GM18505 (cell line): ENCODE measurements around the gene GMDS.

Source experiments
- ATAC-seq: cut with Tn5 transposase; IDR thresholded peaks from one replicate; pipeline ENCODE4 v1.9.1; 2021; ENCODE audit not compliant: unreplicated experiment
- POLR2A ChIP-seq: IDR thresholded peaks from 4 replicates; pipeline ENCODE4 v1.6.1; 2011; ENCODE audit warnings: borderline replicate concordance; ENCODE audit not compliant: insufficient read depth, insufficient read length; ENCODE audit errors: extremely low read depth

GMDS gene

DNA sequence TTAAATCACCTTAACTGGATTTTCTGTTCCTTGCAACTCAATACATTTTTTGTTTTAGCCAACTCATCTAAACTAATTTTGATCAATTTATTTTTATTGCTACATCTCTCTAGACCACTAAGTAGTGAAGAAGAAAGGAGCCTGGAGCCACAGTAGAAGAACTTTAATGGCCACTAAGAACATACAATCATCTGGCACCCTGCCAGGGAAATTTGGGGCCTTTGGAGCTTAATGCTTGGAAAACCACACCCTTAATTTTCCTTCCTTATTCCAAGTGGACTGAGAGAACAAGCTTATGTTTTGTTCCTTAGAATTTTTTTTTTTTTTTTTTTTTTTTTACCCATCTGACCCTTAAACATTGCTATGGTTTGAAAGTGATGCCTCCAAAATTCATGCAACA lies 12.0 kb upstream of the GMDS start:
- no peak for TF ChIP-seq POLR2A
- no peak for ATAC-seq

DNA sequence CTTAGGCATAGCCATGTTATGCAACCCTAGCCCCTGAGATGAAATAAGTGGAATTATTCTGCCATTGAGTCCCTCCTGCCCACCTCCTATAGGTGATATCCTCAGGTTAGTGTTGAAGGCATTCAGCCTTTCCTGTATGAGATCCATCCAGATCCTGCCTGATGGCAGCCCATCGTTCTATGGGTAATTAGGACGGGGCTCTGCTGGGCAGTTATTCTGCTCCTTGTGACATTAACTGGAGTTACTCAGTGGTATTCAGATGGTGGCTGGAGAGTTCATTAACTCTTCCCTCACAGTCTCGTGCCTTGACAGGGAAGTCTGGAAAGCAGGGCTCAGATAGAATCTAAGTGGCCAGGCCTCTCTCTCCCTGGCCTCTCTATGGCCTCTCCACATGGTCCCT lies 9.3 kb upstream of the GMDS start:
- ATAC-seq, result no peak
- TF ChIP-seq POLR2A, result no peak

DNA sequence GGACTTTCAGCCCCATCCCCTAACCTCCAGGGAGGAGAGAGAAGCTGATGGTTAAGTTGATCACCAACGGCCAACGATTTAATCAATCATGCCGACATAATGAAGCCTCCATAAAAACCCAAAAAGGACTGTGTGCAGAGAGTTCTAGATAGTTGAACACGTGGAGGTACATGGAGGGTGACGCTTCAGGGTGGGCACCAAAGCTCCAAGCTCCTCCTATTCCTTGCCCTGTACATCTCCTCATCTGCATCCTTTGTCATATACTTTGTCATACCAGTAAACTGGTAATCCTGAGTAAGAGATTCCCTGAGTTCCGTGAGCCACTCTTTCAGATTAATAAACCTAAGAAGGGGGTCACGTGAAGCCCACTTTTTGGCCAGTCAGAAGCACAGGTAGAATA lies 3.7 kb upstream of the GMDS start:
- no peak for TF ChIP-seq POLR2A
- ATAC-seq, result no peak

DNA sequence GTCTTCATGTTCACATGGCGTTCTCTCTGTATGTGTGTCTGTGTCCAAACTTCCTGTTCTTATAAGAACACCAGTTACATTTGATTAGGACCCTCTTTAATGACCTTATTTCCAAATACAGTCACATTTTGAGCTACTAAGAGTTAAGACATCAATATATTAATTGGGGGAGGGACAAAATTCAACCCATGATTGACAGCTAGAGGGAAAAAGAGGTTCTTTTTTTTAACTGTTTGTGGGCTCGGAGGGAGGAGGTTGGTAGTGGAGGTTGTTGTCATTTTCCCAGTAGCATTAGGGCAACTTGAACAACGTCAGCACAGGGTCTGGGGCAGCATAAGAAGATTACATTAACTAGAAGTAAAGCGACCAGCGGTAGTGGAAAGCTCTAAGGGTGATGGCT lies 2.3 kb upstream of the GMDS start:
- TF ChIP-seq POLR2A, result no peak
- no peak for ATAC-seq

DNA sequence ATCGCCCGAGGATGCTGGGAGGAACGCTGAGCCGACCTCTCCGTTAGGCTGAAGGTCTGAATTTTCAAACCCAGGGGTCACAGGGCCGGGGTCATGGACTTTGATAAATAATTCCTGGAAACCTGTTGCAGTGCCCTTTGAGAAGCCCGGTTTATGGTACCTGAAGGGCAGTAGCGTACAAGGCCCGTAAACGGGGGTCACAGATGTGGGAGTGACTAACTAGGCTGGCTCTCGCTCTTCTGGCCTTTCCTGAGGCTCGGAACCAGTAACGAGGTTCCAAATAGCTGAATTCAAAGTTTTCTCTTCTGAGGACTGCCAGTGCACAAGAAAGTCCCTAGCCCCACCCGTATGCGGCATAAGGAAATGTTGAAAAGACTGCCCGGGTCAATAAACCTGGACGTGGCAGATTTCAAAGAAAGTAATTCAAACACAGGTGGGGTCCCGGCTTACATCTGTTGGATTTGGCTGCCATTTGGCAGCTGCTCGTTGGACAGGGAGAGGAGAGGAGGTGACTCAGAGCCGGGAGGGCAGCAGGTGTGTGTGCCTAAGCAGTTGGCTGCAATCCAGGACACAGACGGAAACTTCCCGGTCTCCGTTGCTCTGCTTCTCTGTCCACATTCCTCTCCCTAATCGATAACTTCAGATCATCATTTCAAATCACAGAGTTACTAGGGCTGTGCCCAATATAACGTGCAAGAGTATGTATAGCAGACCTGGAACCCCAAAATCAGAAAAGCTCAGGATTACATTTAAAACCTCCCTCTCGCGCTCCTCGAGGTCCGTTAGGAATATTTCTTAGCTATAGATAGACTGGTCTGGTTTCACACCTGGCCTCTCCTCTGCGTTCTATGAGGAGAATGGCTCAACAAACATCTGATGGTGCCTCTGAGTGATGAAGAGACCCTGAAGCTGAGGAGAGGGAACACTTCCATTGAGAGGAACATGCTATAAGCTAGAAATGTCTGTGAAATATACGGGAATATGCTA lies 765 bp upstream of the GMDS start:
- no peak for TF ChIP-seq POLR2A
- peak; percentile 11 for ATAC-seq

DNA sequence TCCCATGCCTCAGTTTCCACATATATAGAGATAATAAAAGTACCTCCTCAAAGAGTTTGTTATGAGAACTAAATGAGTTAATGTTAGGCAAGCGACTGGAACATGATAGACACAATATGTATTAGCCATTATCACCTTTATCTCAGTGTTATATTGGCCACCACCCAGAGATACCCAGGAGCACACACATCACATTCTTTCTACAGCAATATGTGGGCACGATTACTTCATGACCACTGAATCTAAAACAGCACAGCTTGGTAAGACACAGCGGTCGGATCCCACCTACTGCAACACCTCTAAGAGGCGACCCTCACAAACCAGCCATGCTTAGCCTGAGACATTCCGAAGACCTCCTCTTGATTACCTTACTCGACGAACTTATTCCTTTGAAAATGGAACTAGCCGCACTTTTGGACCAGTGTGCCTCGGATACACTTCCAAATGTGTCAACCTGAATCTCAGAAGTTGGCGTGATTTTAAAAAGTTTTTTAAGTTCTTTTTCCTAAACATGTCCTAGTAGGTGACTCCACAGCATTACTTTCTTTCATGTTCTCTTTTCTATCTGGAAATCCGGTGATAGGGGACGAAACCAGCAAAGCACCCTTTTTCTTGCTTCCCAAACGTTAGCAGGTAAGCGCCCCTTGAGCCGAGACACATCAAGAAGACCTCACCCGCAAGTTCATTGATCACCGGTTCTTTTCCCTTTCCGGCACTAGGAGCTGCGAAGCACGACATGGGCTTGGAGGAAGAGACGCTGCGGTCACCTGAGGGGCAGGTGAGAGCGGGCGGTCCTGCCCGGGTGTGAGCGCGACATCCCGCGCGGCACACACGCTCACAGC lies 923 bp downstream of the GMDS start:
- no peak for ATAC-seq
- TF ChIP-seq POLR2A, result no peak

DNA sequence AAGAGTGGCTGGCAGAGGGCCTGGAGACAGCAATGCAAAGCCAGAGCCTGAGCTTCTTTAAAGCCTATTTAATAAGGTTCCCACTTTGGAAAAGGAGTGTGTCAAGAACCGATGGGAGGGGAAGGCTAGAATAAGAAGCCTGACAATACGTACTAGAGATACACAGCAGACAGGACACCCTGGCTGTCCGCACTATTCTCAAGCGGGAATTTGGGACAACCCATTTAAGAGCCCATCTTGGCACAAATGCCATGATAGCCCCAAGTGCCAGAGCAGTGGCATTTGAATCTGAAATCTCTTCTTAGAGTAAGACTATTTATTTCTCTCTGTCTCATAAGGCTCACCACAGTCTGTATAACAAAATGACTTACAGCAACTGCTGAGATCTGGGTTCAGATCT lies 3.1 kb downstream of the GMDS start:
- TF ChIP-seq POLR2A, result no peak

DNA sequence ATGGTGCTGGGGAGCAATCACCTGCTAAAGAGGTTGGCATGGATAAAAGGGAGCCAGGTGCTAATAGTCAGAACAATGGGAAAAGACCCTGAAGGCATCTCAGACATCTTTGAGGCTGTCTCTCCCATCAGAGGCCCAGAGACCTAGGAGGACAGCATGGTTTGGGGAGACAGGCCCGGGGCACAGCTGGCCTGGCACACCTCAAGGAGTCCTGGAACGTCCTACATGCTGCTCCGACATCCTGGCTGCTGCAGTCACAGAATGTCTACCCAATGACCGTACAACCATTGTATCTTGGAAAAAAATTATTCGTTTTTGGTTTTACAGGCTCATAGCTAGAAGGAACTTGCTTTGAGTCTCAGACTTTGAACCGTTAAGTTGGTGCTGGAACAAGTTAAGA lies 4.4 kb downstream of the GMDS start:
- TF ChIP-seq POLR2A, result no peak
- ATAC-seq, result no peak

More for the DNA sequence above, 3.1 kb downstream of the GMDS start:
- no peak for ATAC-seq

DNA sequence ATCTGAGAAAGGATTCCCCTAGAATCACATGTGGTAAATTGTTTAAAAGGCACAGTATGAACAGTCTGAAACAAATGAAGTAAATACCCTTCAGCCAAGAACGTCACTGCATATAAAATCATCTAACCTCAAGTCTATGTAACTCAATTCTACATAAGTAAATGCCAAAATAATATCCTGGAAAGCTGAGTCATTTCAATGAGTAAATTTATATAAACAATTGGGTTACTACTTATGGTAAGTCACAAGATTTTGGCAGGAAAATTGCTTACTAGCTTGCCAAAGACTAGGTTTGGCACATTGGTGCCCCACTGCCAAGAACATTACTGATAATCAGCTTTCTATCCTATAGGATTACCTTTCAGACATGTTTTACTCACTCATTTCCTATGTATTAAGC lies 8.4 kb downstream of the GMDS start:
- ATAC-seq, result no peak
- TF ChIP-seq POLR2A, result no peak

DNA sequence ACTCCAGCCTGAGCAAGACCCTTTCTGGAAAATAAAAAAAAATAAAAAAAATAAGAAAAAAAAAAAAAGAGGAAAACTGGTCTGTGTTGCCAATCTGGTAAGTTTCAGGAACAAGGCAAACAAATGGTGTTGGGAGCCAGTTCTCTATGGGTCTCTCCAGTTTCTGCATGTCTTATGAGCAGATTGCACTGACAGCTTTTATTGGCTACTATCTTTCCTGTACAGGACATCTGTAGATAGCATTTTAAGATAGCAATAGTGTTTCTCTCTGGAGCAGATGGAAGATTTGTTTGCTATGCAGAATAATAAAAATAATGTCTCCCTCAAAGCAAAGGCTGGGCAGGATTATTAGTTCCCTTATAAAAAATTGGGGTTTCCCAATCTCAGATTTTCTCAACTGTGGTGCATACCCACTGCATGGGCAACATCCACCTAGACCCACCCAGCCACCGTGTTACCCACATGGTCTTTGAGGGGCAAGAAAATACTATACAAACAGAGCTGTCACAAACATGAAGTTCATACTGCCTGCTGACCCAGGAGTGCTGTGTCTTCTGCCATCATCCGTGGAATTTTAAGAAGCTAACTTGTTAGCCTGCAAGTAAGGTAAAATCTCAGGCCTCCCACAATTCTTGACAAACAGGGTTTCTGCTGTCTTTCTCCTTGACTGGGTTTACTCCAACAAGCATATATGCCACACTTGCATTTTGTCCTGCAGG lies 9.5 kb downstream of the GMDS start:
- no peak for TF ChIP-seq POLR2A
- ATAC-seq, result no peak

DNA sequence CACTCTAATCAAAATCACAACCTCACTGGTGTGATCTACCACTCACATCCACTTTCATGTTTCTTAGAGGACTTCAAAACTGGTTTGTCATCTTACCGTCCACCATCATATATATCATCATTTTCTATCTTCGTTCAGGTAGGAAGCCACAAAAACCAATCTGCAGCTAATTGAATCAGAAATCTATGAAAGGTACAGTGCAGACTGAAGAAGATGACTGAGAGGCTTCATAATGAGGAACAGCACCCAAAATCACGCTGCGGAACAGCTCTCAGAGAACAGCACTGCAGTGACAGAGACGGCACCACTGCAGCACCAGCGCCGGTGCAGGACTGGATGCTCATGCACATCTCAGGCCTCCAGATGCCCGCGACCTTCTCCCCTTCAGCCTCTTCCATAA lies 13.0 kb downstream of the GMDS start:
- ATAC-seq, result no peak
- no peak for TF ChIP-seq POLR2A

DNA sequence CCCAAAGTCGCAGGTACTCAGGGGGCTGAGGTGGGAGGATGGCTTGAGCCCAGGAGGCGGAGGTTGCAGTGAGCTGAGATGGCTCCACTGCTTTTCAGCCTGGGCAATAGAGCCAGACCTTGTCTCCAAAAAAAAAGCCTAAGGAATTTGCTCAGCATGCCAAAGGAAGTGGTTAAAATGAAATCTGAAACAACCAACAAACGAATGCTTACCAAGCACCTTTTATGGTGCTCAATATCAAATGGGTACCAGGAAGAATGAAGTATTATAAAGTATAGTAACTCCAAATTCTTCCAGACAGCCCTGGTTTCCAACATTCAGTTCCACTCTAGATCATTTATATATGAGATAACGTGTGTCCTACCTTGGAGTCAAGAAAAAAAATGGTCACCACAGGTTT lies 14.0 kb downstream of the GMDS start:
- TF ChIP-seq POLR2A, result no peak
- ATAC-seq, result no peak

DNA sequence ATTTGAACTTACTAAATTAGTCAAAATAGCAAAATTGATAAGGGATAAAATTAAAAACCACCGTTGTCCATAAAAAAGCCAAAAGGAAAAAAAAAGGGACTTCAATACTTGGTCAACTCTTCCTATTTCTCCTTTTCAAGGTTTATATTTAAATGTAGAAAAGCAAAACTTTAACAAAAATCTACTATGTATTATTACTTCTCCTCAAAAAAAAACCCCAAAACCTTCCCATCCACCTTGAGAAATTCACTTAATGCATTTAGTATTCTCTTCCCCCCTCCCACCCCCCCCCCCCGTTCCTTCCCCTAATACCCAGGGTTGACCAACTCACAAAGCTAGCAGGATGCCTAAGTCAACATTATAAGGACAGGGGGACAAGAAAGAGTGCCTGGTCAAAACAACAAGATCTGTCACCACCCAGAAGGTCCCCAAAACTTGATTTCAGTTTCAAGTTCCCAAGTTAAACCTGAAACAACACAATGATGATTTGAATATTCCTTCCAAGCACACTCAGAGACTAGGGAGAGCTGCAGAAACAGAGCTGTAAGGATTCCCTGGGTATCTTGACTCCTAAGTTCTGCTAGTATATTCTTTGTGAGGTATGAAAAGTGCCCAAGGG lies 14.6 kb downstream of the GMDS start:
- TF ChIP-seq POLR2A, result no peak
- no peak for ATAC-seq

DNA sequence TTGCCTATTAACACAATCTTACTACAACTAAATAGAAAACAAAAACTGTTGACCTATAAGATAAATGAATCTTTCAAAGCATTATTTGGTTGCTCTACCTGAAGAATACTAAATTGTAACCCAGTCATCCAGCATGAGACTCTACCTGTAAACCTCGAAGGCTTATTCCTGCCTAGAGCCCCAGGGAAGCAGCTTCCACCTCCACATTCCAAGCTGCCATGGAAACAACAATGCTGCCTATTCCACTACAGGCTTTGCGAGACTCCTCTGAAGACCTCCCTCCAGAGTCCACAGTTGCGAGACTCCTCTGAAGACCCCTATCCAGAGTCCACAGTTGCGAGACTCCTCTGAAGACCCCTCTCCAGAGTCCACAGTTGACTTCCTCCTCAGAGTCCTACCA lies 15.7 kb downstream of the GMDS start:
- no peak for TF ChIP-seq POLR2A
- no peak for ATAC-seq

DNA sequence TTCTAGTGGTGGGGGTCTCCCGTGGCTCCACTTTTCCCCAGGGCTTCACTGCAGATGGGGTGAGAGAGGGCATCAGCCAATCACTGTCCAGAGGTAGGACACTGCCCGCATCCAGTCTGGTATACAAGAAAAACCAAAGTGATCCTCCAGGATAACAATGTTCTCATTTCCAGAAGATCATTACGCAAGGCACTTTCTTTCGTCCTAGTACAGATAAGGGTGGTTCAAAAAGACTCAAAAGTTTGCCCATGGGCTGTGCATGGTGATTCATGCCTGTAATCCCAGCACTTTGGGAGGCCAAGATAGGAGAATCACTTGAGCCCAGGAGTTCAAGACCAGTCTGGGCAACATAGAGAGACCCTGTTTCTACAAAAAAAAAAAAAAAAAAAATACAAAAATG lies 16.4 kb downstream of the GMDS start:
- no peak for ATAC-seq
- TF ChIP-seq POLR2A, result no peak
